Raji (cell line): ENCODE data around the gene ARAP3.

Experiments used
- POLR2A ChIP-seq: IDR thresholded peaks from 2 replicates; pipeline ENCODE4 v1.6.1; 2011; ENCODE audit warnings: low read depth, low read length, control low read depth; ENCODE audit not compliant: insufficient read depth

Gene ARAP3

DNA sequence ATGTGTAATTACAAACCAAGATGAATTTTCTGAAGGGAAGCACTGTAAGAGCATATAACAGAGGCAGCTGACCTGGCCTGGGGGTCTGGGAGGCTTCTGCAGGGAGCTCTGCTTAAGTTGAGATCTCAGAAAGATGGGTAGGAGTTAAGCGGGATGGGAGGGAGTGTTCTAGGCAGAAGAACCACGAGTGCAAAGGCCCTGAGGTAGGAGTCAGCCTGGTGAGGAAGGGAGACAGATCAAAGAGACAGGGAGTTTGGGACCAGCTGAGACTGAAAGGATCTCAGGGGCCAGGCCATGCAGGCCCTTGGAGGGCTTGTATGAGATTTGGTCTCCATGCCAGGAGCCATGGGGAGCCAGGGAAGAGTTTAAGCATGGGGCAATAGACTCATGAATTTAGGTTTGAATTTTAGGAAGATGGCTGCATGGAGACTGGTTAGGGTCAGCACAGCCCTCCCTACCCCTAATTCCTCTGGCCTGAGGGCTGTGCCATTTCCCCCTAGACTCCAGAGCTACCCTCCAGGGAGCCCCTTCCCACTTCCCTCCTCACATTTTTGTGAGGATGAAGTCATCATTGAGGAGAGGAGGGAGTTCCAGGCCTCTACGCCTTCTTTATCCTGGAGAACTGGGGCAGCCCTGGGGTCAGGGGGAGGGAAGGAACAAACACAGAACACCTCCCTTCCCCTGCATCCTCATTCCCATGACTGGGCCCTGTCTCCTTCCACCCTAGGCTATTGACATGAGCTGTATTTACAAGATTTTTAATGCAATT, 4.8 kb upstream of the ARAP3 start:
- no peak for TF ChIP-seq POLR2A

DNA sequence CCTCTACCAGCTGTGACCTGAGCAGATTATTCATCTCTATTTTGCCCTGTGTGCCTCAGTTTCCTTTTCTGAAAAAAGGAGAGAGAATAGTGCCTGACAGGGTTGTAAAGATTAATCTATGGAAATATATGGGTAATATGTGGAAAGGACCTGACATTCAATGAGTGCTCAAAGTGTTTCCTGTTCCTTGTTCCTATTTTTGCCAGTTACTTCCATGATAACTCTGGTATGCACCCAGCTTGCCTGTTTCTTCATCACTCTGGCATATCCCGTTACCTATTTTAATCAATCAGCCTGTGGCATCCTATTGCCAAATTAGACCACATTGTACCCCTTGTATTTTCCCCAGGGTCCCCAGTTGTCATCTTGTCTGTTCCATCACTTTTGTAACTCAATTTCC, 3.6 kb upstream of the ARAP3 start:
- TF ChIP-seq POLR2A: no peak

DNA sequence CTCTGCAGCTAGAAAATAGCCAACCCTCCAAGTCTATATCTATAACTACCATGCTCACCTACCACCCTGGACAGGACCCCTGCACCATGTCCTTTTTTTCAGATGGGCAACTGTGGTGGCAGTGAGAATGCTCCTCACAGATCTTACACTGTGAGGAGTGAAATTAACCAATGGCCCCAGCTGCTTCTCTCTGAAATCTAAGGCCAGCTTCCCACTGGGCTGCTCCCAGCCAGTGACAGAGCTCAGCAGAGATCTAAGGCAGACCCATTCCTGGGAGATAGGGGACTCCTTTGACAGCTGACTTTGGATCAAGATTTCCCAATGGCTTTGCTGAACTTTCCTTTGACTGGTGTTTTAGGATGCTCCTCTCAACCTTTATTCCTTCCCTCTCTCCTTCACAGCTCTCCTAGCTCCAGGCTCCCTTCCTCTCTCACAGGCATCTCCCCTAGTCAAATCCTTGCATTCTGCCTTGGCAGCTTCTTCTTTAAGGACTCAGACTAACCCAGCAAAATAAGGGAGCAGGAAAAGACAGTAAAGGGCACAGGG, 1.6 kb upstream of the ARAP3 start:
- no peak for TF ChIP-seq POLR2A

DNA sequence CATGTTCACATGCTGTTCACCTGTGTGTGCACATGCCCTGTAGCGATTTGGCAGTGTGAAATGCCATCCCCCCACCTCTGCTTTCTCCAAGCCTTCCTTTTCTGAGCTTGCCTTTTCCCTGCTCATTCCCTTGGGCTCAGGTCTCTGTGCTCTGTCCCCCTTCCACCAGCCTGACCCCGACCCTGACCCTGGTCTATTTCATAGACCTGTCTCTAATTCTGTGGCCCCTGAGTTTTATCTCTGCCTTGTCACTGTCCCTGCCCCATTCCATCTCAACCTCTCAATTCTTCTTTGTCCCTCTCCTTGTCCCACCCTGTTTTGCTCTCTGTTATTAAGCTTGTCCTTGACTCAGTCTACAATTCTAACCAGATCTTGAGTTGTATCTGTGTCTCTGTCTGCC, 735 bp downstream of the ARAP3 start:
- no peak for TF ChIP-seq POLR2A

DNA sequence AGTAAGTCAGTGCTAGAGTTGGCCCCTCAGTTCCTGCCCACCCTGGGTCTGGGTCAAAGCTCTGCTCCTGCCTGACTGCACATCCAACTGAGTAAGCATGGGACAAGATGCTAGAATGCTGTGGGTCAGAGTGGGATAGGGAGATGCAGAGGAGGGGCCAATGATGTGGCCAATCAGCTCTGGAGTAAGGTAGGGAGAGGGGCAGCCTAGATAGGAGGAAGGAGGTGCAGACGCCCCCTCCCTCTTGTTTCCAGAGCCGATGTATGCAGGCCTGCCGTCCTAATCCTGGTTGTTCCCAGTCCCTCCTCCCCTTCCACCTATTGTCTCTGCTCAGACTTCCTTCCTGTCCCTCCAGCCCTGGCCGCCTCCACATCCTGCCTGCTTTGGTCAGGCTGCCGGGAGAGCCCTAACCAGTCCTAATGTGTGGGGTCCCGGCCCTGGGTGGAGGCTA, 1.3 kb downstream of the ARAP3 start:
- no peak for TF ChIP-seq POLR2A

DNA sequence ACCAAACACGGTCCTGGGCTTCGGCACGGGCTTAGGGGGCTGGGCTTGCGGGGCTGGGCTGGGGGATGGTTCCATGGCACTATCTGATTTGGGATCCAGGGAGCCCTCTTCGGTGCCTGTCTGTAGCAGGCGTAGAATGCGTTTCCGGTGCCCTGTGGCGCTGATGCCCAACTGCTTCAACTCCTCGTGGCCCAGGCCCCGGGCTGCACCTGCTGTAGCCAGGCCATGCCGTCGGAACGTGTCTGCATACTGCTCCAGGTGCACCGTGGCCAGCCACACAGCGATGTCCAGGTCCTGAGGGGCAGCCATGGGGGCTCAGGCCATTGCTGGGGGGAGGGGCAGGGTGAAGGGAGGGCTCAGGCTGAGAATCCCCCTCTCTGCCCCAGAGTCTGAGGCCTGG, 1.9 kb downstream of the ARAP3 start:
- TF ChIP-seq POLR2A: no peak

DNA sequence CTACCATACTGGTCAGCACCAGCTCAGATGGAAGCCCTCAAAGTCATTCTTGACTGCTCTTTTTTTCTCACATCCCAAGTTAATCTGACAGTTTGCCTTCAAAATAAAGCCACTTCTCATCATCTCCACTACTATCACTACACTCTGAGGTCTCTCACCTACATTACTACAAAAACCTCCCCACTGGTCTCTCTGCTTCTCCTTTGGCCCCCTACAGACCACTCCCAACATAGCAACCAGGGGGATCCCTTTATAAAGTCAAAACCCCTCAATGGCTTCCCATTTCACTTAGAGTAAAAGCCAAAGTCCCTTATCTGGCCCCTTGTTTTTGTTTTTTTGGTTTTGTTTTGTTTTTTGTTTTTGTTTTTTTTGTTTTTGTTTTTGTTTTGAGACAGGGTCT, 4.6 kb downstream of the ARAP3 start:
- TF ChIP-seq POLR2A: no peak

DNA sequence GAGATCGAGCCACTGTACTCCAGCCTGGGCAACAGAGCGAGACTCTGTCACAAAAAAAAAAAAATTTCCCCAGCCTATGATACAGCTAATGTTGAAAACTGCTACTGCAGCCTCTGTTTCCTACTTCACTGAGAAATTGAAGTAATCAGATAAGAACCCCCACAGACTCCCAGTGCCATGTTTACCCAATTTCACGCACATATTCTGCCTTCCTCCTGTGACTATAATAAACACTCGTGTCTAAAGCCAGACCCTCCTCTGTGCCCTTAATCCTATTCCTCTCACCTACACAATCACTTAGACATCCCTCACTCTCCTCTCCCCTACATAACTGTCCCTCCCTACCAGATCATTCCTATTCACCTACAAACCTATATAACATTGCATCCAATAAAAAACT, 6.4 kb downstream of the ARAP3 start:
- TF ChIP-seq POLR2A: no peak

DNA sequence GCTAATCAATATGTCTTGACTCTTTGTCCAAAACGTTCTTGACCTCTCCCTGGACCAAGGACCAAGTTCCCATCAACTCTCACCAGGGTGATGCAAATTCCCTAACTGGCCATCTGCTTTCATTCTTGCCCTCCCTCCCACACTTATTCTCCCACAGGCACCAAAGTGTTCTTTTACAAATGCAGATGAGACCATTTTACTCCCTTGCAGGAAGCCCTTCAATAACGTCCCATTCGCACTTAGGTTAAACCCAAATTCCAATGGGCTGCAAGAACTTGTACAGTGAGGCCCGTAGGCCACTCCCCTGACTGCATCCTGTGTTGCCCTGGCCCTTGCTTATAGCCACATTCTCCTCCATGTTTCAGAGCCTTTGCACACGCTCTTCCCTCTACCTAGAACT, 7.3 kb downstream of the ARAP3 start:
- TF ChIP-seq POLR2A: no peak

DNA sequence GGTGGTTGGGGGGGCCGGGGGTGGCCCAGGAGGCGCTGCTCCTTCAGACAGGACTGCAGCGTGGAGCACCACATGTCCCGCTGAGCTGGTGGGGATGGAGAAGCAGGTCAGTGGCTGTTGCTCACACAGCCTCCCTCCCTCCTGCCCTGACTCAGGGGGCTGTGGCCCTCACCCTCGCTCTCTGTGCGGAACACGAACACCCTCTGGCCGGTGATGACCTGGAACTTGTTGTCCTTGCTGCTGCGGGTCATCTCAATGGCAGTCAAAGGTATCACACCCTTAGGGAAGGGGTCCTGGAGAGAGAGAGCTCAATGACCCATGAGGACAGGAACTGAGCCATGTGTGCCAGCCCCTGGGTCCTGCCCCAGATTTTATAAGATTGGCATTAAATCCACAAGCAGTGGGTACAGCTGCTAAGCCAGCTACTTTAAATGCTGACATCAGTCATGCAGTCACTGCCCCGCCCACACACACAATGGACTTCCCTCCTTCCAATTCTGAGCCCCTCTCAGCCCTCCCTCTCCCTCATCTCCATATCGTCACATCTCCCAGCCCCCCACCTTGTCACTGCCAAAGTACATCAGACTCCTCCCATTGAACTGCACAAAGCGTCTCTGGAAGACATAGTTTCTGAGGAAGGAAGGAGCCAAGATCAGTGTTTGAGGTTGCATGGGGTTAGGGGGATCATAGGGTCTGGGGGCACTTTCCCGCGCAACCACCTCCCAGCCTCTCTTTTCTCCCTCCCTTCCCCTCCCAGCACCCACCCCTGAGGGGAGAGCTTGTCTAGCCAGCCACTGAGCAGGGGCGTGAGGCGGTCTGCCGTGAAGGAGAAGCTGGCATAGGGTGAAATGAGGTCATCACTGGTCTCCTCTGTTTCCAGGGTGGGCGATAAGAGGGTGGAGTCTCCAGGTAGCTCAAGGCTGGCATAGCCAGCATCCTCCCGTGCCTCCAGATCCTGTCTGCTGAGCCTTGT, 8.9 kb downstream of the ARAP3 start:
- no peak for TF ChIP-seq POLR2A

DNA sequence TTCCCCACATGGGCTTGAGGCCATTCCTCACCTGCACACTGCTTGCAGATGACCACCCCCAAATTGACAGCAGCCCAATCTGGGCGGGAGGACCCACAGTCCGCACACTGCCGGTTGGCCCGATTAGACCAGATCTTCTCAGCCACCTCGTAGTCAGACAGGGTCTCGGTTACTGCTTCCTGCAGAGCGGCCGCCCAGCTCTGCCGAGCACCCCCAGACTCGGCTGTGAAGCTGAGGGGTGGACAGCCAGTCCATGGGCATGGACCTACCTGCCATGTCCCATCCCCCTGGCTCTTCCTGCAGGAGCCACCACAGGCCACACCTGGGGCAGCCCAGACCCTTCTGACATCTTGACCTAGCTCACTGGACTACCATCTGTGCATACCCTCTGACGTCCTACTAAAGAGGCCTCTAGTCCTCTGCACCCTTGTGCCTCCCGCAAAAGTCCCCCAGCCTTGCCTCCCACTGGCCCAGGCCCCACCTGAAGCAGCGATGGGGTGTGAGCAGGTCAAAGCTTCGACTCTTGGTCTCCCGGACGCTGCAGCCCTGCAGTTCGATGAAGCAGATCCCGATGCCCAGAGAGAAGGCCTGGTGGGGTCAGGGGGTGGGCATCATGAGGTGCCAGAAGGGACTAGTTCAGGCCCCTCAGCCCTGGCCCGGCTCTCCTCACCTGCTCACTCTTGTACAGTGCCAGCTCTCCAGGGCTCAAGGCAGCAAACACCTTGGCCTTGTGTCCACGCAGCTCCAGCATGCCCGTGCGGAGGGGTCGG, 9.8 kb downstream of the ARAP3 start:
- no peak for TF ChIP-seq POLR2A

DNA sequence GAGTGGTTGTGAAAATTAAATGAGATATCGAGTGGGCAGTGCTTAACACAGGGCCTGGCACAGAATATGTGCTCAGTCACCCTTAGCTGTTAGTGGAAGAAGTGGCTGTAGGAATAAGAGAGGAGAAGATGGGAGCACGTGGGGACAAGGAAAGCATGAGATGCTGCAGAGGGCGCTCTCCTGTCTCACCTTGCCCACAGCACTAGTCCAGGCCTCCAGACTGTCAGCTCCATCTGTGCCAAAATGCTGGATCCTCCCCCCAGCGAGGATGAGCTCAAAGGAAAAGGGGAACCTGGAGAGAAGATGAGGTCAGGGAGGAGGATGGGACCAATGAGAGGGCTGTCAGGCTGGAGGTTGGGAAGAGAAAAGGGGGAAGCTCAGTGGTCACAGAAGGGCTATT, 12.5 kb downstream of the ARAP3 start:
- no peak for TF ChIP-seq POLR2A

DNA sequence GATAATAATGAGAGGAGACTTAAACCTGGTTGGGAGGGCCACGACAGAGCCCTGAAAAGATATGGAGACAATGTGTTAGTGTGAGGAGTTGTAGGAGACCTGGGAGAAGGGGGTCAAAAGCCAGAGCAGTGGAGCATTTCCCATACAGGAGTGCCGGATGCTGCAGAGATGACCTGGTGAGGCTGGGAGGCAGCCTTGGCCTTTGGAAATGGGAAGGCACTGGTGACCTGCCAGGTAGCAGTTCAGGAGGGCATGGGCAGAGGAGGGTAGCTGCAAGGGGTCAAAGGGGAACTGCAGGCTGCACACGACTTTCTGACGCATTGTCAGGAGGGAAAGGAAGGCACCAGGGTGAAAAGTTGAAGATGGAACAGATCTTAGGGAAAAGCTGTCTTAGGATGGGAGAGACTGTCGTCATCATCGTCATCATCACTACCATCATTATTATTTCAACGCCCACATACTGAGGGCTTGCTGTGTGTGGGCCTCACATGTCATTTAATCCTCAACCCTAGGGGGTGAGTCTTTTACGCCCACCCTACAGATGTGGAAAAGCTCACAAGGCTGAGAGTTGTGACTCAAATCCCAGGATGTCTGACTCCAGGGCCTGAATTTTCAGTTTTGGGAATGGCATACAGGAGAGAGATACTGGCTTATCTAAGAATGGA, 13.3 kb downstream of the ARAP3 start:
- no peak for TF ChIP-seq POLR2A
